Measurements from ENCODE around the gene OSBPL7.

Gene OSBPL7

GRCh38 chr17:47763913-47764582 is 57.5 kb downstream of the OSBPL7 start:
- DNase-seq: no peak

DNA sequence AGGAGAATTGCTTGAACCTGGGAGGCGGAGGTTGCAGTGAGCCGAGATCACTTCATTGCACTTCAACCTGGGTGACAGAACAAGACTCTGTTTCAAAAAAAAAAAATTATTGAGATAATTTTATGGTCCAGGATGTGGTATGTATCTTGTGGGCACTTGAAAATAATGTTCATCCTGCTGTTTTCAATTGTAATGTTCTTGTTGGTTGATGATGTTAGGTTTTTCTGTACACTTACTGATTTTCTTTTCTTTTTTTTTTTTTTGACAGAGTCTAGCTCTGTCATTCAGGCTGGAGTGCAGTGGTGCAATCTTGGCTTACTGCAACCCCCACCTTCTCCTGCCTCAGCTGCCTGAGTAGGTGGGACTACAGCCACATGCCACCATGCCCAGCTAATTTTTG is 58.9 kb downstream of the OSBPL7 start:
- no peak for DNase-seq

- DNase-seq: no peak
Observed at GRCh38 chr17:47760409-47761140, 61.0 kb downstream of the OSBPL7 start.

DNA sequence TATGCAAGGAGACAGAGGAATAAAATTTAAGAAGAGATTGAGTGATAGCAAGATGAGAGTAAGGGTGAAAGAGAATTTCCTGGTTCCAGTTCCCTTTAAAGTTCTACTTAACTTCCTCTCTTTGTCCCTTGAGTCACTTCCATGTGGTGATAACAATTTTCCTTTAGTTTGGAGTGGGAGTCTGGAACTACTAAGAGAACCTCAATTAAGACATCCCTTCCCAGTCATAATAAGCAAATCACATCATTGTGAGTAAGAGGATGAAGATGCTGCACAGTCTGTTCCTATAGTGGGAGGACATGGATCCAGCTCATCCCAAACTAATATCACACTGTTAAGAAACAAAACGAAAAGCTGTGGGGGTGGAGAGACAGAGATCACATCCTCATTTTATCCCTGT is 64.2 kb downstream of the OSBPL7 start:
- DNase-seq: no peak

Measured in stimulated activated CD4-positive, alpha-beta T cell treated with anti-CD3 and anti-CD28 coated beads, Interleukin-12 subunit alpha, Interleukin-12 subunit beta, amount 100 ng/mL, for 4 hours (primary cell).